ES-I3 (cell line): Measurements from ENCODE around the gene ZFAND2A.
"Not testable (repeated sequence)": the region's sequence is repeated elsewhere in the genome, so short reads cannot be mapped to it uniquely, and the experiment has no call there.

ENCODE experiments used
- H3K36me3 ChIP-seq: 2 replicates; pipeline ENCODE4 v1.6.1; 2013; ENCODE audit warnings: mild to moderate bottlenecking, low read length, control low read depth, moderate library complexity; ENCODE audit not compliant: insufficient read depth
- H3K4me1 ChIP-seq: 2 replicates; pipeline ENCODE4 v1.6.1; 2013; ENCODE audit warnings: mild to moderate bottlenecking, control low read depth, low read length; ENCODE audit not compliant: insufficient read depth
- H3K9ac ChIP-seq: 2 replicates; pipeline ENCODE4 v1.6.1; 2013; ENCODE audit warnings: low read depth, mild to moderate bottlenecking, low read length, moderate library complexity
- H3K9me3 ChIP-seq: 2 replicates; pipeline ENCODE4 v1.6.1; 2013; ENCODE audit warnings: mild to moderate bottlenecking, low read length, moderate library complexity; ENCODE audit not compliant: control insufficient read depth, insufficient read depth

ZFAND2A gene, protein sequence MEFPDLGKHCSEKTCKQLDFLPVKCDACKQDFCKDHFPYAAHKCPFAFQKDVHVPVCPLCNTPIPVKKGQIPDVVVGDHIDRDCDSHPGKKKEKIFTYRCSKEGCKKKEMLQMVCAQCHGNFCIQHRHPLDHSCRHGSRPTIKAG

GRCh38 chr7:1159891-1160669 is at the start of gene ZFAND2A:
TSS of gene ZFAND2A (minus strand) at chr7:1160196. CDS start at chr7:1158212, 1,984 bp downstream.
- H3K9me3 ChIP-seq: no peaks in the 10 kb centered on the region
- H3K4me1 ChIP-seq: peaks cover 6% of the 10 kb centered on the region; the same call in 1 of the 2 replicates
- 0 out of 2 replicates have a peak, but pooled peaks cover 4% of the 10 kb centered on the region for H3K36me3 ChIP-seq
- H3K9ac ChIP-seq: peak within 1 kb of the TSS; percentile 99

DNA sequence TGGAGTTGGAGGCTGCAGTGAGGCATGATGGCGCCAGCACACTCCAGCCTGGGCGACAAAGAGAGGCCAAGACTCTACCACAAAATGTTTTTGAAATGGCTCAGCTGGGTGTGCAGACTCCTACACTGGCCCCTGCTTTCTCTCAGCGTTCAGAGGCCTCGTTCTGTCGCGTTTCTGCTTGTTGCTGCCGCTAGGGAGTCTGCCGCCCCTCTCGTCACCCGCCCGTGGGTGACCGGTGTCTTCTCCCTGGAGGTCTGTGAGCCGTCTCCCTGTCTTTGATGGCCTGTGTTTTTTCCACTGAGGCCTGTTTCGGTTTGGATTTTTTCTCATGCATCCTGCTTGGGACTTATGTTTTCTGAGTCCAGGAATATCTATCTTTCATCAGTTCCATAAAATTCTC is 49.1 kb upstream of the ZFAND2A start:
- H3K9ac ChIP-seq: no peak overlapping the region
- no peaks in the 10 kb centered on the region for H3K9me3 ChIP-seq
- no peaks in the 10 kb centered on the region for H3K36me3 ChIP-seq
- H3K4me1 ChIP-seq: no peaks in the 10 kb centered on the region

- not testable (repeated sequence) for H3K9me3 ChIP-seq, H3K9ac ChIP-seq, H3K36me3 ChIP-seq, H3K4me1 ChIP-seq
These were observed 45.7 kb upstream of the ZFAND2A start for GRCh38 chr7:1205742-1206141.

GRCh38 chr7:1204460-1205140 is 44.6 kb upstream of the ZFAND2A start:
- no peaks in the 10 kb centered on the region for H3K36me3 ChIP-seq
- H3K9me3 ChIP-seq: no peaks in the 10 kb centered on the region
- no peak overlapping the region for H3K9ac ChIP-seq
- no peaks in the 10 kb centered on the region for H3K4me1 ChIP-seq

DNA sequence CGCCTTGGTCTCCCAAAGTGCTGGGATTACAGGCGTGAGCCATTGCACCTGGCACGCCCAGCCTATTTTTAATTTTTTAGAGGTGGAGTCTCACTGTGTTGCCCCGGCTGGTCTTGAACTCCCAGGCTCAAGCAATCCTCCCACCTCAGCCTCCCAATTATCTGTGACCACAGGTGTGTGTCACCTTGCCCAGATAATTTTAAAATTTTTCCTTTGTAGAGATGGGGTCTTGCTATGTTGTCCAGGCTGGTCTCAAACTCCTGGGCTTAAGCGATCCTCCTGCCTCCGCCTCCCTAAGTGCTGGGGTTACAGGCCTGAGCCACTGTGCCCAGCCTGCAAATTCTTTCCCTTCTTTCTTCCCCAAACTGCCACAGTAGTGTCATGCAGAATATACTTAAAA is 42.9 kb upstream of the ZFAND2A start:
- H3K9ac ChIP-seq, H3K9me3 ChIP-seq, H3K4me1 ChIP-seq, H3K36me3 ChIP-seq: not testable (repeated sequence)

GRCh38 chr7:1201916-1202315 is 41.9 kb upstream of the ZFAND2A start:
- H3K9ac ChIP-seq: no peak overlapping the region
- no peaks in the 10 kb centered on the region for H3K4me1 ChIP-seq
- no peaks in the 10 kb centered on the region for H3K9me3 ChIP-seq
- no peaks in the 10 kb centered on the region for H3K36me3 ChIP-seq

DNA sequence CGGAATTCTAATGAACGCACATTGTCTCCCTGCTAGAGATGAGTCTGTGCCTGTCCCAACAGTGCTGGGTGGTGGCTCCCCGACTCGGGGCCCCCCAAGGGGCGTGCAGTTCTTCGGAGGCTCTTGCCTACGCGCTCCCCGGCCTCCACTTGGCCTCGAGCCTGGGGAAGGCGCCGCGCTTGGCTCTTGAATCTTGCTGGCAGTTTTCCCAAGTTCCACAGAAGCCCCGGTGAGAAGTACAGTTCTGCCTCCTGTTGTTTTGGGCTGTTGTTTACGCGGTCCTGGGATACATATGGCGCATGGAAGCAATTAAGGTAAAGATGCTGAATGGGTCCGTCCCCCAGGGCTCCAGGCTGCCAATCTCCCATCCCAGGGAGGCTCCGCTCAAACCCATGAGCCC is 40.0 kb upstream of the ZFAND2A start:
- Histone ChIP-seq H3K4me1 (no peaks in the 10 kb centered on the region), H3K36me3 (no peaks in the 10 kb centered on the region), H3K9ac (no peak overlapping the region), H3K9me3 (no peaks in the 10 kb centered on the region)

DNA sequence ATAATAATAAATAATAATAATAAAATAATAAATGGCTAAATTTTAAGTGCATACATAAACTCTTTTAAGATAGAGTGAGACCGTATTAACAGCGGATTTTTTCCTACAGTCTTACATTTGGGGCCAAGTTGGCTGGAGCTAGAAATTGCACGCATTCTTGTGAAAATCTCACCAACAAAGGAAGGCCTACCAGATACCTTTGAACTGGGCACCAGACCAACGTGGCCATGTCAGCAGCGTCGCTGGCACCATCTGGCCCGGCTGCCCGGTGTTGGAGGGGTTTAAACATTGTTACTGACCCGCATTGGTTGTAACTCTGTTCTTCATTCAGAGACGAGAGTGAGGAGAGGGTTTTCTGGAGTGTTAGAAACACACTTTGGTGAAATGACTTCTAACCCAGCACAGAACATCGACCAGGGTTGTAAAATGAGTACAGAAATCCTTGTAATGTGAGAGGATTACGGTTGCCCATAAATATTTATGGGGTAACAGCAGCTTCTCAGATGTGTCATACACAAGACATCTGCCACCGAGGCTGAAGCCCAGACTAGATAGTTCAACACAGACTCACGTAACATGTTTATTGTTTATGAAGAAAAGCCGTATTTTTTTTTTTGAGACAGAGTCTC is 38.1 kb upstream of the ZFAND2A start:
- H3K36me3 ChIP-seq: no peaks in the 10 kb centered on the region
- no peak overlapping the region for H3K9ac ChIP-seq
- no peaks in the 10 kb centered on the region for H3K4me1 ChIP-seq
- H3K9me3 ChIP-seq: no peaks in the 10 kb centered on the region

- no peaks in the 10 kb centered on the region for H3K9me3 ChIP-seq
- H3K9ac ChIP-seq: no peak overlapping the region
- no peaks in the 10 kb centered on the region for H3K4me1 ChIP-seq
- no peaks in the 10 kb centered on the region for H3K36me3 ChIP-seq
These were observed 37.0 kb upstream of the ZFAND2A start for GRCh38 chr7:1196950-1197349.

GRCh38 chr7:1196441-1196840 is 36.4 kb upstream of the ZFAND2A start:
- H3K9me3 ChIP-seq, H3K4me1 ChIP-seq, H3K36me3 ChIP-seq, H3K9ac ChIP-seq: not testable (repeated sequence)

GRCh38 chr7:1193593-1194424 is 33.8 kb upstream of the ZFAND2A start:
- Histone ChIP-seq H3K36me3 (no peaks in the 10 kb centered on the region), H3K9ac (no peak overlapping the region), H3K9me3 (no peaks in the 10 kb centered on the region), H3K4me1 (no peaks in the 10 kb centered on the region)

- H3K9ac ChIP-seq: no peak overlapping the region
These were observed 32.2 kb upstream of the ZFAND2A start for GRCh38 chr7:1192171-1192676.

GRCh38 chr7:1189986-1190772 is 30.2 kb upstream of the ZFAND2A start:
- no peak overlapping the region for H3K9ac ChIP-seq
- H3K9me3 ChIP-seq: no peaks in the 10 kb centered on the region
- no peaks in the 10 kb centered on the region for H3K36me3 ChIP-seq
- no peaks in the 10 kb centered on the region for H3K4me1 ChIP-seq

More at GRCh38 chr7:1192171-1192676, 32.2 kb upstream of the ZFAND2A start:
- no peaks in the 10 kb centered on the region for H3K4me1 ChIP-seq
- no peaks in the 10 kb centered on the region for H3K9me3 ChIP-seq
- H3K36me3 ChIP-seq: no peaks in the 10 kb centered on the region
